ENCODE measurements around the gene DEXI.

Gene DEXI

DNA sequence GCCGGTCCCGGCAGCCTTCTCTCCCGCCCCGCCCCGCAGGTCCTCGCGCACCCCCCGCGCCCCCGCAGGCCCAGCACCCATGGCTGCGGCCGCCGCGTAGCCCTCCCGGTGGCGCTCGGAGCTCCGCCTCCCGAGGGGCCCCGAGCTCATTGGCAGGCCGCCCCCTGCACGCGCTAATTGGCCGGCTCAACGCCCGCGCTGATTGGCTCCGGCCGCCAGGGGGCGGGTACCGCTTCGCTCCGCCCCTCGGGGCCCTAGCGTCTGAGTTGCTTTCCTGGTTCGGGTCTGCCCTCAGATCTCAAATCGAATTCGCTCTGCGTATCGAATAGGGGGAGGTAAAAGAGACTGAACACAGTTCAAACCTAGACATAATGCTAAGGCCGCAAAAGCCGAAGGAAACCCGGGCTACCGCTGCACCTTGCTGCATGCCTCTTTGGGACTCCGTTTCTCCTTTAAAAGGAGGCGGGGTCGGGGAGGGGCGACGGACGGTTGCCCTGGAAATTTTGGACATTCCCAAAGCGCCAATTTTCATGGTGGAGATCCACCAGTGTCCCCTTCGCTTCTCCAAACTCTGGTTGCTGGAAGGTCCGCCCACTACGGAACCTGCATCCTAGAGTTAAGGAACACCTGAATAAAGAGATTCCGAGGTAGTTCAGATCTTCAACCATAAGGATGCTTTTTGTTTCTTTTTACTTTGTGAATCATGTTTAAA is at the start of gene DEXI:
DEXI (minus strand) TSS at position 117 of the 712 bp plus-strand sequence. CDS start 463 bp downstream, outside the sequence.
- DNase-seq: peak; percentile 83

DNA sequence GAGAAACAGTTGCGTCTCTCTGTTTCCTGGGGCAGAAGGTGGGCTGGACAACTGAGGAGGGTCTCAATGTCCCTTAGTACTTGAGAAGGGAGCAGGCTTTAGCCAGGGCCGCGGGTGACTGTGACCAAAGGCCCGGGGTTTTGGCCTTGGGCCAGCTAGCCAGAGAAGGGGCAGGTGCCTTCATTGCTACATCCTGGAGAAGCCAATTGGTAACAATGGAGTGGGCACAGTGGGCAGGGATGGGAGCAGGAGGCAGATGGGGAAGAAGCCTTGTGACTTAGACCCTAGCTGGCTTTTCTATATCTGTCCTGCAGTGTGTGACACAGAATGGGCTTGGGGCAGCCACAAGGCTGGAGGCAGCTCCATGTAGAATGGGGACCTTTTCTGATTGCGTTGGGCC is 48.1 kb upstream of the DEXI start:
- no peak for DNase-seq

GRCh38 chr16:10989559-10989958 is 47.3 kb upstream of the DEXI start:
- DNase-seq: no peak

- DNase-seq: no peak
Measured at GRCh38 chr16:10988879-10989278, 46.6 kb upstream of the DEXI start.

DNA sequence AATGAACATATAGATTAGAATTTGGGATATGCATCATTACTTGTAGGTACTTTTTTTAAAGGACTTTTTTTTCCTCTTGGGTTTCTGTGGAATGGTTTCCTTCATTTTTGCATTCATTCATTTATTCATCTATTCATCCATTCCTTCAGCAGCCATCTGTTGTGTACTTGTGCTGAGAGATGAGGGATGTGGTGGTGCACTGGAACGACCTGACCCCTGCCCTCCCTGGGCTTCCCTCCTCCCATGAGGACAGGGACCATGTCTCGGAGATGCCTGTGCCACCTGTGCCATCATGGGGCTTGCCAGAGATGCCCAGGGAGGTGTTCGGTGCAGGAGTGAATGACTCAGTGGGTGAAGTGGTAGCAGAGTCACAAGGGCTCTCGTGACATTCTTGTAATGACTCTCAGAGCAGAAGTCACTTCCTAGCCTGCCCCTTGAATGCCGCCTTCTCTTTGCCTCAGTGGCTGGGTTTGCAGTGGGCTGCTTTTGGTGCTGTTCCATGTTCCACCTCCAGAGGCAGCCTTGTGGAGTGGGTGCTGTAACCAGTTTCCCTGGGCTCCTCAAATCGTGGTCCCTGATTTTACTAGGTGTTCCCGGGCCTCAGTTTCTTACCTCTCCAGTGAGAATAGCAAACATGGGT is 46.0 kb upstream of the DEXI start:
- no peak for DNase-seq

DNA sequence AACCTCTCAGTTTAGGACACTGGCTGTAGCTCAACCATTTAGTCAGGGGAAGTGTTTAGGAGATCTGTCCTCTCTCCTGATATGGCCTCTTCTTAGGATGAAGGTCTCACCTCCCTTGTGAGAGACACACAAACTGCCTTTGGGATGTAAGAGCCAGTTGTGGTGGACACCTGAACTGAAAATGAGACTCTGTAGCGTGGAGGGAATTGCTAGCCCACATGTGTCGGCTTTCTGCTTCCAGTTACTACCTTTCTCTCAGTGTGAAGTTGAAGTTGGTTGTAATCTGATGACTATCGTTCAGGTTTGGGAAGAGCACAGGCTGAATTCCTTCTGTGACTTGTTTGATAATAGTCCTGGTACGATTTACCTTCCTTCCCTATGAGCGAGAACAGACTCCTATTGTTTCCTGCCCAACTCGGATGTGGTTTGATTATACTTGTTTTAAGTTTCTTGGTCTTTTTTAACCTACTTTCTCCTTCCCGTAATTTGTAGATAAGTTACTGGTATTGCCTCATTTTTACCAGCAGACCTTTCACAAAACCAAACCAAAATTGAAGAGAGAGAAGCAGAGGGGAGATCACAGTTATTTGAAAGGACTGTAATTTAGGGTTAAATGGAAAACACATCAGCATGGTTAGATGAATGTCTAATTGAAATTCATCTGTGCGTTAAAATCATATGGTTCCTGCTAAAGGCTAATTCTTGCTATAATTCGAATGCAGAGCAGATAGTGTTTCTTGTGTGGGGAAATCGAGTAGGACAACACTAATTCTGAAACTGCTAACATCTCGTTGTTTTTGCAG is 45.3 kb upstream of the DEXI start:
- DNase-seq: no peak

DNA sequence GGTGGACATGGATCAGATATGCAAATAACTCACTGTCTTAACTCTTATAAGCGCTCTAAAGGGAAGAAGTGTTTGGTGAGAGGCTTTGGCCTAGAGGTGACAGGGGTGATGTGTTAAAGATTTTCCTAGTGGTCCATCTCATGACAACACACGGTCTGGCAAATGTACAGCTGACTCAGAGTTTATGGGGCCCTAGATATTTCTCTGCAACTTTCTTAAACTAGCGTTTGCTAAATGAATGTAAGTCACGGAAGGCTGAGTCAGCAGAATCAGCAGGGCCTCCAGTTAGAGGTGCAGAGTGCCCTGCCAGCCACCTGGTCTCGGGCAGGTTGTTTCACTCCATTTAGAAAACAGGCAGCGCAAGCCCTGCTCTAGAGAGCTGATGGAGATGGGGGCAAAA is 42.2 kb upstream of the DEXI start:
- DNase-seq: no peak

GRCh38 chr16:10983159-10983558 is 40.9 kb upstream of the DEXI start:
- DNase-seq: no peak

DNA sequence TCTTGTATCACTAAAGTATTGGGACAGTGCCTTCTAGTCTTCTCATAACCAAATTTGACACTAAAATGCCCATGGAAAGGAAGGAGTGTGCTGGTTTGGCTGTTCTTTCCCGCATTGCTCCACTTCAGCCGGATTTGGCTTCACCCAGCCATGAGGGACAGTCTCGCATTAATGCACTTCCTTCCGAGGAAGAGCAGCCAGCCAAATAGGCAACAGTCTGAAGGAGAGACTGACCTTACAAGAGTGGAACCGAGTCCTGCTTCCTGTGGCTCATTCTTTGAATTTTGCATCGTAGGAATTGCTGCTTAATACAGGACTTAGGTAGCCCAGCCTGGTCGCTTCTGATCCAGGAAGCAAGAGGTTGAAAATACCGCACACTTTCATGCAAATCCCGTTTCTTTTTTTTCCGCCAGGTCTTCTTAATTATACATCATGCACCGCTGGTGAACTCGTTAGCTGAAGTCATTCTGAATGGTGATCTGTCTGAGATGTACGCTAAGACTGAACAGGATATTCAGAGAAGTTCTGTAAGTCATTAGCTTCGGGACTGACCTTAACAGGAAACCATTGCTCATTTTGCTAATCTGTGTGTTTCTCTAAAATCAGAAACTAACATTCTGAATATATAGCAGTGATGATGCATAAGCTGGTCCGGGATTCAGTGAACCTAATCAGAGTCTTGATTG is 40.3 kb upstream of the DEXI start:
- DNase-seq: no peak

DNA sequence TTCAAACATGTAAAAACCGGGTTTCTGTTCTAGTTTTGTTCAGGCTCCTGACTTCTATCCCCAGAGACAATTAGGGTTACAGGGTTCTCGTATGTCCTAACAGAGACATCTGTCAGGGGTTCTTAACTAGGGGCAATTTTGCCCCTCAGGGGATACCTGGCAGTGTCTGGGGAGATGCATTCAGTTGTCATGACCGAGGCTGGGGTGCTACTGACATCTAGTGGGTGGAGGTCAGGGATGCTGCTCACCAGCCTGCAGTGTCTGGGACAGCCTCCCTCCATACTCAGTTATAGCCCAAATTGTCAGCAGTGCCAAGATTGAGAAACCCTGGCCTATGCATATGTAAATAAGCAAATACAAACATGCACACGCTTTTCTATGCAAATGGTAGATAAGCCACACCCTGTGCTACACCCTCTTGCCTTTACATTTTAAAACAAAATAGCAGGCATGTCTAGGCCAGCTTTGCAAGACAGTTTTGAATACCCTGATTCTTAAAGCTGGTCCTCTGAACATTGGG is 39.5 kb upstream of the DEXI start:
- DNase-seq: no peak

DNA sequence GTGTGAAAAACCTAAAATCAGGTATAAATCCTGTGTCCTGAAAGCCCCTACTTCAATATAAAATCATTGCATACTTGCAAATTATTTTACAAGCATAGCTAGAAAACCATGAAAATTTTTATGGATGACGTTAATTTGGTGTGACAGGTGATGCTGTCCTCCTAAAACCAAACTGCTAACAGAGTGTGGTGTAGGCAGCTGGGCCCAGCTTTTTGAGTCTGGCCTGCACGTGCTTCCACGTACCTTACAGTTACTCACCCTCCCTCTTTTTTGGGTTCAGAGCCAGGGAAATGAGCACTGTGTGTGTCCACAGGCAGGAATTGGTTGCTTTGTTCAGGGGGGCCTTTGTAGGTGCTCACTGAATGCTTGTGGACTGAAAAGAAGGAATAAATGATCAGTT is 38.5 kb upstream of the DEXI start:
- DNase-seq: no peak

- no peak for DNase-seq
Measured at GRCh38 chr16:10979717-10980601, 37.7 kb upstream of the DEXI start.

- DNase-seq: no peak
Measured at GRCh38 chr16:10978871-10979446, 36.7 kb upstream of the DEXI start.

- no peak for DNase-seq
Measured at GRCh38 chr16:10978124-10978523, 35.9 kb upstream of the DEXI start.

GRCh38 chr16:10976634-10977033 is 34.4 kb upstream of the DEXI start:
- DNase-seq: no peak

GRCh38 chr16:10972819-10973464 is 30.7 kb upstream of the DEXI start:
- no peak for DNase-seq

DNA sequence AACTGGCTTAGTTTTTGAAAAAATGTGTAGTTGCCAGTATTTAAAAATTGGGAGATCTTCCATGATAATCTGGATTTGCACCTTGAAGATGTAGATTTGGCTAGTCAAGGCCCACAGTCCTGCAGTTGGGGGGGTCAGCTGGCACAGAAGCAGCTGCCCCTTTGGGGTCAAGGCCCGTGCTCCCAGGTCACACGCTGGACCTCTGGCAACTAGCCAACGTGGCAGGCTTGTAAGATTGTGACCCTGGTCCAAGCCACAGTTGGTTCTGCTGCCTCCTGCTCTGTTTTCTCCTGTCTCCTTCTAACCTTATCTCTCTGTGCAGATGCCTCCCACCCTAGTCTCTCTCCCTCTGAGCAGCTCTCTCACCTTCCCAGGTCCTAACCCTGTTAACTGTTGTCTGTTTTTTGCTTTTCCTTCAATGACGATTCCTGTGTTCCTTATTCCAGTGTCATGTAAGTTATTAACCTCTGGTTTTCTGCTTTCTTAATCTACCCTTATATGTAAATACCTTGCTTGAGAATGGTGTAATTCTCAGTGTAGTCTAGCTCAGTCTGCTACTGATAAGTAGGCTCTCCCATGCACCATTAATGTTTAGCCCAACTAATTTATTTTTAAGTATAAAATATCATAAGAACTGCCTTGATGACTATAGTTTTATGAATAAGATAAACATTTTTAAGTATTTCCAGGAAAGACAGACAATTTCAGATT is 30.0 kb upstream of the DEXI start:
- no peak for DNase-seq

DNA sequence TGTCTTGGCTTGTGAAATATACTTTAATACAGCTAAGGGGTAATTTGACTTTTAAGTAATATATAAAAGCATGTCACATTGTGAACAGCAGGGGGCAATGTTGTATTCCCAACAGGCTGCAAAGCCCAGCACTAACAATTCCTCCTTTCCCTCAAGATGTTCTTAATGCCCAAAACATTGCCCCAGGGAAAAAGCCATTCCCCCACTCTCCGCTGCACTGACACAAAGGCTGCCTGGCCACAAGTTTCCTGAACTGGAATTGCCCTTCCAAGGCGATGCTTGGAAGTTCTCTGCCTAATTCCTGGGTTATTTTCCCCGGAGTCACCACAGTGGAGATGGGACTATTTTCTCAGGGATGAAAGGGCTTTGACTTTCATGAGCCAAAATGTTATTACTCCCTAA is 29.3 kb upstream of the DEXI start:
- peak; percentile 43 for DNase-seq

DNA sequence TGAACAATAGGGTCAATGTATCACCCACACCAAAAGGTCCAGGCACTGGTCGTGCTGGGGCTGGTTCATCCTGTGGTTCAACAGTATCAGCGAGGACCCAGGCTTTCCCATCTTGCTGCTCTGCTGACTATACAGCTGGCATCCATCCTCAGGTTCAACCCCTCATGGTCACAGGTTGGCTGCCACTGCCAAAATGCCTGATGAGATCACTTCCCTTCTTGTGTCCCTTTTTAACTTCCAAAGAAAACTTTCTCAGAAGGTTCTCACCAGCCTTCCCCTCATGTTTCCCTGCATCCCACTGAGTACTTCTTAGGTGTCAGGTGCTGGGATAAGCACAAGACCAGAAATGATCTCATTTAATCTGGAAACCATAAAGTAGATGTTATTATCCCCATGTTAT is 27.8 kb upstream of the DEXI start:
- no peak for DNase-seq

GRCh38 chr16:10969615-10970014 is 27.3 kb upstream of the DEXI start:
- no peak for DNase-seq

Data from NCI-H1105 (cell line).